Measurements from ENCODE around the gene LONP2.

The LONP2 gene

DNA sequence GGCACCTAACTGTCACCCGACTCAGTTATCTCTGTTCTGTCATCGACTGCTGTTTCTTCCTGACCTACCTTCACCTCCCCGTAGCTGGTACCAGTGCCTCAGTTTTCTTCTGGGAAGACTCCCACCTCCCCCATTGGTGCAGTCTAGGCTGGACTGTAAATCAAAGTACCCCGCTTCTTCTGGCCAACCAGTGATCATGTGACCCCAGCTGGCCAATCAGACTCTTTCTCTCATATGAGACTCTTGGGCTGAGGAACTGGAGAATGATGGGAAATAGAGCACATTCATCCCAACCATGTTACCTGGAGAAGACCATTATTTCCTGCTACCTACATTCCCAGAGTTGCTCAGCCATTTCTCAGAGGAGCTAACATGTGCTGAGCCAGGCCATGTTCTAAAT is 20.6 kb upstream of the LONP2 start:
- Histone ChIP-seq H3K27ac (no peak overlapping the region), H3K9ac (no peak overlapping the region), H3K27me3 (ENCODE audit: control insufficient read depth, insufficient read depth, low read length) (no peaks in the 10 kb centered on the region), H3K9me3 (ENCODE audit: control insufficient read depth, low read length) (no peaks in the 10 kb centered on the region), H3K4me3 (ENCODE audit: low read depth, low read length) (no peak overlapping the region), H3K36me3 (ENCODE audit: control insufficient read depth, insufficient read depth, low read length) (no peaks in the 10 kb centered on the region), H3K4me1 (no peaks in the 10 kb centered on the region), H3K4me2 (ENCODE audit: low read length) (no peak overlapping the region), H2AFZ (no peak overlapping the region), H3K79me2 (no peaks in the 10 kb centered on the region)
- TF ChIP-seq, protein P1, sequence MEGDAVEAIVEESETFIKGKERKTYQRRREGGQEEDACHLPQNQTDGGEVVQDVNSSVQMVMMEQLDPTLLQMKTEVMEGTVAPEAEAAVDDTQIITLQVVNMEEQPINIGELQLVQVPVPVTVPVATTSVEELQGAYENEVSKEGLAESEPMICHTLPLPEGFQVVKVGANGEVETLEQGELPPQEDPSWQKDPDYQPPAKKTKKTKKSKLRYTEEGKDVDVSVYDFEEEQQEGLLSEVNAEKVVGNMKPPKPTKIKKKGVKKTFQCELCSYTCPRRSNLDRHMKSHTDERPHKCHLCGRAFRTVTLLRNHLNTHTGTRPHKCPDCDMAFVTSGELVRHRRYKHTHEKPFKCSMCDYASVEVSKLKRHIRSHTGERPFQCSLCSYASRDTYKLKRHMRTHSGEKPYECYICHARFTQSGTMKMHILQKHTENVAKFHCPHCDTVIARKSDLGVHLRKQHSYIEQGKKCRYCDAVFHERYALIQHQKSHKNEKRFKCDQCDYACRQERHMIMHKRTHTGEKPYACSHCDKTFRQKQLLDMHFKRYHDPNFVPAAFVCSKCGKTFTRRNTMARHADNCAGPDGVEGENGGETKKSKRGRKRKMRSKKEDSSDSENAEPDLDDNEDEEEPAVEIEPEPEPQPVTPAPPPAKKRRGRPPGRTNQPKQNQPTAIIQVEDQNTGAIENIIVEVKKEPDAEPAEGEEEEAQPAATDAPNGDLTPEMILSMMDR (IDR thresholded peaks at IDR 0.05) = no peak

DNA sequence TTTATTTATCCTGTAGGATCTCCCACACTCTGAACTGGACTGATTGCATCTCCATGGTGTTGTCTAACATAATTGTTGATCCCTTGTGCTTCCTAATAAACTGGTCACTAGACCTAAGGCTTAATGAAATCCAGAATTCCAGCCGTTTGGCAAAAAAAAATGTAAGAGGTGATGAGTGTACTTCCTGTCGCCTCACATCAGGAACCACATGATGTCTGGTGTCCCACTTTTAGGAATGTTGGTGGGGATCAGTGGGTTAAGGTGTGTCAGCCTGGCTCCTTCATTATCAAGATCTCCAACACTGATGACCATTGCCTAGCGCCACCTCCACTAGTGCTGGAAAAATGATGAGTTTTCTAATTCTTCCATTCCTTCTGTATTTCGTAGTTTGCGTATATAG is 18.6 kb upstream of the LONP2 start:
- Histone ChIP-seq H3K36me3 (ENCODE audit: control insufficient read depth, insufficient read depth, low read length) (no peaks in the 10 kb centered on the region), H3K4me1 (no peaks in the 10 kb centered on the region), H3K9me3 (ENCODE audit: control insufficient read depth, low read length) (no peaks in the 10 kb centered on the region), H3K4me3 (ENCODE audit: low read depth, low read length) (no peak overlapping the region), H2AFZ (no peak overlapping the region), H3K27me3 (ENCODE audit: control insufficient read depth, insufficient read depth, low read length) (no peaks in the 10 kb centered on the region), H3K4me2 (ENCODE audit: low read length) (no peak overlapping the region), H3K9ac (no peak overlapping the region), H3K27ac (no peak overlapping the region), H3K79me2 (no peaks in the 10 kb centered on the region)
- TF ChIP-seq, protein P1 (IDR thresholded peaks at IDR 0.05) = no peak

DNA sequence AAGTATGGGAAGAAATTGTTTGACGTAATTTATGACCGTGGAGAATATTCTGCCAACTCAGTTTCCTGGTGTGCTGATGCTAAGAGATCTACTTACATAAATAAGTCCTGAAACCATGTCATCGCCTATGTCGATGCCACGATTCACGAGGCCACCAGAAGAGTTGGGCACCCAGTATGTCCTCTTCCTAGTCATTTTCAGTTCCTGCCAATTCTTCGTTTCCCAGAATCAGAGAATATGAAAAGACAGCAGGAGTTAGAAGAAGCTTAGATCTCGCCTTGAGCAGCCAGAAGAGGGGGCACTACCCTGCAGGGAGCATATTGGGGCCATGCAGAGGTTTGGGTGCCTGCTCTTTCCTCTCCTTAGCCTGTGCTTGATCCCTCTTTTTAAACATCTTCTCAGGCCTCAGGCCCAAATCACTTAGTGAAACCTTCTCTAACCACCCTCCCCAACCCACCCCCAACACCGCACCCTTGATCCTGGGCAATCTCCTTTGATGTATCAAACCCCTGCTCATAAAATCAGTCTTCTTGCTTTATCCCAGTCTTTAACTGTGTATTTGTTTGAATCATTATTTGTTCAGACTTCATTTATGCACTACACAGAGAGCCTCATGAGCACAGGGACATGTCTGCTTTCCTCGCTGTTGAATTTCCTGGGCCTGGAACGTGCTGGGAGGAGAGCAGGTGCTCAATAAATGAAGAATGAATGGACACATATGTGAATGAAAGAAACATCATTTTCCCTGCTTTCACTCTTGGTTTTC is 12.2 kb upstream of the LONP2 start:
- TF ChIP-seq, protein P1 (IDR thresholded peaks at IDR 0.05) = no peak
- H3K79me2 ChIP-seq = no peaks in the 10 kb centered on the region
- no peak overlapping the region for H2AFZ ChIP-seq
- no peak overlapping the region for H3K27ac ChIP-seq
- no peaks in the 10 kb centered on the region for H3K27me3 ChIP-seq (ENCODE audit: control insufficient read depth, insufficient read depth, low read length)
- no peaks in the 10 kb centered on the region for H3K36me3 ChIP-seq (ENCODE audit: control insufficient read depth, insufficient read depth, low read length)
- H3K4me2 ChIP-seq (ENCODE audit: low read length) = no peak overlapping the region
- no peak overlapping the region for H3K4me3 ChIP-seq (ENCODE audit: low read depth, low read length)
- no peak overlapping the region for H3K9ac ChIP-seq
- H3K4me1 ChIP-seq = no peaks in the 10 kb centered on the region
- H3K9me3 ChIP-seq (ENCODE audit: control insufficient read depth, low read length) = no peaks in the 10 kb centered on the region

DNA sequence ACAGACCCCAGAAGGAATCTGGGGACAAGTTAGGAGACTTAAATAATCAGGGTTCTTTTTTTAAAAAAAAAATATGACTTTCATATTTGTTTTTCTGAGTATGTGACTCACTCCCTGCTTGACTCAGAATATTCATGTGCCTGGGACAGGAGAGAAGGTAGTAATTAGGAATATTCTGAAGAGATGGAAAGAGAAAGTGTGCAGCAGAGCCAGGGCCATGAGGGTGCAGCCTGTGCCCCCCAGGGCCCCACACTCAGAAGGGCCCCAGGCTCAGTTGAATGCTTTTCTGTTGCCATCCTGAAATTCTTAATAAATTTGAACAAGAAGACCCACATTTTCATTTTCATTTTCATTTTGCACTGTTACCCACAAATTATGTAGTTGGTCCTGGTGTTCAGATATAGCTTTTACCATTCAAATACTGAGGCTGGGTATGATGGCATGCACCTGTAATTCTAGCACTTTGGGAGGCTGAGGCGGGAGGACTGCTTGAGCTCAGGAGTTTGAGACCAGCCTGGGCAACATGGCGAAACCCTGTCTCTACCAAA is 11.5 kb upstream of the LONP2 start:
- Histone ChIP-seq H3K4me3 (ENCODE audit: low read depth, low read length) (no peak overlapping the region), H3K36me3 (ENCODE audit: control insufficient read depth, insufficient read depth, low read length) (no peaks in the 10 kb centered on the region), H3K79me2 (no peaks in the 10 kb centered on the region), H3K9ac (no peak overlapping the region), H3K4me1 (no peaks in the 10 kb centered on the region), H3K4me2 (ENCODE audit: low read length) (no peak overlapping the region), H3K9me3 (ENCODE audit: control insufficient read depth, low read length) (no peaks in the 10 kb centered on the region), H3K27ac (no peak overlapping the region), H3K27me3 (ENCODE audit: control insufficient read depth, insufficient read depth, low read length) (no peaks in the 10 kb centered on the region), H2AFZ (no peak overlapping the region)
- TF ChIP-seq, protein P1 (IDR thresholded peaks at IDR 0.05) = no peak

DNA sequence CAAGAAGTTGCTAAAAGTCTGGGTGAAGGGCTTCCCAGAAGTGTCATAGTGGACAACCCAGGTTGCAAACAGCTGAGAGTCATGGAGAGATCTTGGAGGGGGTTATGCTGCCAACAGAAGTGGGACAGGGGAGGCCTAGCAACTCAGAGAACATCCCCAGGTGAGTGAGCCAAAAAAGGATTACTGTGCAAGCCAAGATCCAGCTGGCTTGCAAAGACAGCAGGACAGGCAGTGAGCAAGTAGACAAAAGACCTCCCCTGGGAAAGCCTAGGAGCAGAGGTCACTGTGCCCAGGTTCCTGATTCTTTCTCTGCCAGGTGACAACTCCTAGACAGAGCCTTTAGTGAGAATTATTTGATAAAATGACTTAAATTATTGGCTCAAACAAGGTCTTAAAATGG is 9.5 kb upstream of the LONP2 start:
- Histone ChIP-seq H3K27ac (no peak overlapping the region), H3K27me3 (ENCODE audit: control insufficient read depth, insufficient read depth, low read length) (no peaks in the 10 kb centered on the region), H3K4me1 (no peaks in the 10 kb centered on the region), H3K36me3 (ENCODE audit: control insufficient read depth, insufficient read depth, low read length) (no peaks in the 10 kb centered on the region), H3K4me3 (ENCODE audit: low read depth, low read length) (no peak overlapping the region), H3K9ac (no peak overlapping the region), H3K4me2 (ENCODE audit: low read length) (no peak overlapping the region), H3K79me2 (no peaks in the 10 kb centered on the region), H2AFZ (no peak overlapping the region), H3K9me3 (ENCODE audit: control insufficient read depth, low read length) (no peaks in the 10 kb centered on the region)
- TF ChIP-seq, protein P1 (IDR thresholded peaks at IDR 0.05) = no peak
